H1 (cell line): ENCODE results near the gene FCHO1. TPM values are rescaled to one million over a fixed set of nuclear protein-coding genes. Genes with fewer than 3 reads are reported as not detected.

Source experiments
- CTCF ChIA-PET: fragments of 300-600 bp; sonication (Branson Sonifier 250); formaldehyde crosslinking; loops from one replicate; lab custom pipeline; 2021; ENCODE audit not compliant: partially characterized antibody; lab: Charles Lee
- POLR2A ChIA-PET: fragments of 300-600 bp; sonication (Branson Sonifier 250); formaldehyde crosslinking; loops from one replicate; lab custom pipeline; 2021; ENCODE audit warnings: inconsistent platforms; ENCODE audit not compliant: partially characterized antibody; lab: Charles Lee
- DNase-seq, 2 experiments: peaks; one replicate each; pipeline versions ENCODE4 v3.0.0 to v3.0.0-alpha.2; 2010 to 2022; ENCODE audit warnings: low spot score in 2 of 2, low read depth in 1 of 2, mixed read lengths in 1 of 2
- FAIRE-seq: peaks from 2 replicates; lab custom pipeline; 2011; peaks lifted over from hg19 to GRCh38; lab: Jason Lieb, UNC
- H2AFZ ChIP-seq: 2 replicates; pipeline ENCODE4 v1.8.1; 2012; ENCODE audit warnings: low read length, inconsistent platforms
- H2AK5ac ChIP-seq: 2 replicates; pipeline ENCODE4 v1.6.1; 2013; ENCODE audit warnings: low read depth, low read length
- H2BK120ac ChIP-seq: replicated peaks from 2 replicates; pipeline ENCODE3; 2013; ENCODE audit warnings: low read depth, low read length, inconsistent platforms
- H2BK12ac ChIP-seq: 2 replicates; pipeline ENCODE4 v1.6.1; 2013; ENCODE audit warnings: low read depth, low read length
- H2BK15ac ChIP-seq: 2 replicates; pipeline ENCODE4 v1.6.1; 2013; ENCODE audit warnings: low read length
- H2BK20ac ChIP-seq: 2 replicates; pipeline ENCODE4 v1.6.1; 2013; ENCODE audit warnings: low read length
- H2BK5ac ChIP-seq: 2 replicates; pipeline ENCODE4 v1.6.1; 2013; ENCODE audit warnings: low read depth, low read length
- H3K14ac ChIP-seq: 2 replicates; pipeline ENCODE4 v1.6.1; 2013; ENCODE audit warnings: inconsistent platforms; ENCODE audit not compliant: insufficient read length
- H3K18ac ChIP-seq: 2 replicates; pipeline ENCODE4 v1.6.1; 2013; ENCODE audit warnings: low read length; ENCODE audit errors: extremely low read depth
- H3K23ac ChIP-seq: 2 replicates; pipeline ENCODE4 v1.6.1; 2013; ENCODE audit warnings: inconsistent platforms; ENCODE audit not compliant: insufficient read length
- H3K23me2 ChIP-seq: 2 replicates; pipeline ENCODE4 v1.6.1; 2013; ENCODE audit warnings: low read depth, low read length
- H3K27ac ChIP-seq: 2 replicates; pipeline ENCODE4 v1.6.1; 2011; ENCODE audit warnings: low read depth, low read length, inconsistent platforms
- H3K27me3 ChIP-seq, 4 experiments: replicated peaks in 1 of 4; 1 replicate in 1 of 4; 2 replicates in 3 of 4; pipeline versions ENCODE4 v1.6.1 to v1.8.1; 2011 to 2013; ENCODE audit warnings: low read length in 3 of 4, mild to moderate bottlenecking in 3 of 4, inconsistent platforms in 2 of 4, mixed read lengths in 2 of 4, moderate library complexity in 1 of 4; ENCODE audit not compliant: control insufficient read depth in 3 of 4, insufficient read depth in 3 of 4; ENCODE audit errors: extremely low read depth in 1 of 4
- H3K36me3 ChIP-seq, 4 experiments: 2 replicates each; pipeline versions ENCODE4 v1.6.1 to v1.8.1; 2011 to 2013; ENCODE audit warnings: mild to moderate bottlenecking in 4 of 4, low read length in 3 of 4, moderate library complexity in 2 of 4, control low read depth in 1 of 4, inconsistent platforms in 1 of 4; ENCODE audit not compliant: insufficient read depth in 4 of 4, control insufficient read depth in 2 of 4
- H3K4ac ChIP-seq: replicated peaks from 2 replicates; pipeline ENCODE3; 2013; ENCODE audit warnings: low read length, low read depth, mixed read lengths, inconsistent platforms; ENCODE audit not compliant: insufficient read length
- H3K4me1 ChIP-seq, 4 experiments: replicated peaks in 1 of 4; 1 replicate in 1 of 4; 2 replicates in 3 of 4; pipeline versions ENCODE4 v1.6.1 to v1.8.1; 2011 to 2013; ENCODE audit warnings: low read length in 3 of 4, inconsistent platforms in 2 of 4, mixed read lengths in 1 of 4; ENCODE audit not compliant: insufficient read depth in 4 of 4, control insufficient read depth in 3 of 4
- H3K4me2 ChIP-seq, 2 experiments: 2 replicates each; pipeline versions ENCODE4 v1.6.1 to v1.8.1; 2011 to 2013; ENCODE audit warnings: low read depth in 2 of 2, low read length in 2 of 2, control low read depth in 1 of 2, inconsistent platforms in 1 of 2, mild to moderate bottlenecking in 1 of 2; ENCODE audit not compliant: insufficient read depth in 1 of 2
- H3K4me3 ChIP-seq, 4 experiments: fragments of 200-600, 300-600 bp in 1 of 4; sonication (generic), shearing (Covaris generic), sonication (Bioruptor Twin) in 1 of 4; 2 replicates each; pipeline versions ENCODE4 v1.5.1 to v1.8.1; 2011 to 2016; ENCODE audit warnings: low read length in 4 of 4, low read depth in 3 of 4, control low read depth in 2 of 4, inconsistent platforms in 2 of 4, mild to moderate bottlenecking in 2 of 4, mixed read lengths in 1 of 4, moderate library complexity in 1 of 4; ENCODE audit not compliant: insufficient read depth in 2 of 4; ENCODE audit errors: extremely low read depth in 1 of 4
- H3K56ac ChIP-seq: replicated peaks from 2 replicates; pipeline ENCODE3; 2013; ENCODE audit warnings: low read depth, mild to moderate bottlenecking, mixed read lengths, low read length, inconsistent platforms; ENCODE audit not compliant: insufficient read length
- H3K79me1 ChIP-seq: 2 replicates; pipeline ENCODE4 v1.6.1; 2013; ENCODE audit warnings: low read depth, low read length, control low read depth
- H3K79me2 ChIP-seq, 2 experiments: 2 replicates each; pipeline versions ENCODE4 v1.6.1 to v1.8.1; 2012 to 2013; ENCODE audit warnings: low read length in 2 of 2, mild to moderate bottlenecking in 2 of 2, inconsistent platforms in 1 of 2; ENCODE audit not compliant: insufficient read depth in 2 of 2, control insufficient read depth in 1 of 2
- H3K9ac ChIP-seq, 4 experiments: replicated peaks in 1 of 4; 1 replicate in 1 of 4; 2 replicates in 3 of 4; pipeline versions ENCODE4 v1.6.1 to v1.8.1; 2011 to 2013; ENCODE audit warnings: low read depth in 3 of 4, low read length in 3 of 4, control low read depth in 2 of 4, mild to moderate bottlenecking in 2 of 4, moderate library complexity in 2 of 4, inconsistent platforms in 1 of 4; ENCODE audit errors: extremely low read depth in 1 of 4
- H3K9me3 ChIP-seq, 2 experiments: 2 replicates each; pipeline versions ENCODE4 v1.6.1 to v1.8.1; 2012 to 2013; ENCODE audit warnings: mild to moderate bottlenecking in 2 of 2, moderate library complexity in 2 of 2, control low read depth in 1 of 2, inconsistent platforms in 1 of 2, low read depth in 1 of 2, low read length in 1 of 2, mixed read lengths in 1 of 2; ENCODE audit not compliant: insufficient read depth in 2 of 2
- H4K20me1 ChIP-seq, 2 experiments: replicated peaks in 1 of 2; 2 replicates each; pipeline versions ENCODE3 to v1.8.1; 2011 to 2013; ENCODE audit warnings: inconsistent platforms in 2 of 2, low read length in 2 of 2, mild to moderate bottlenecking in 1 of 2; ENCODE audit not compliant: insufficient read depth in 2 of 2, control insufficient read depth in 1 of 2
- H4K5ac ChIP-seq: 2 replicates; pipeline ENCODE4 v1.6.1; 2013; ENCODE audit warnings: low read length, low read depth, mixed read lengths, inconsistent platforms; ENCODE audit not compliant: insufficient read length
- H4K8ac ChIP-seq: 2 replicates; pipeline ENCODE4 v1.8.0; 2013; ENCODE audit warnings: mild to moderate bottlenecking, moderate library complexity, low read length, inconsistent platforms; ENCODE audit not compliant: insufficient read depth; ENCODE audit errors: extremely low read depth
- H4K91ac ChIP-seq: replicated peaks from 2 replicates; pipeline ENCODE3; 2013; ENCODE audit warnings: low read length, mixed read lengths, inconsistent platforms; ENCODE audit not compliant: insufficient read length
- CTCF ChIP-seq, 3 experiments: IDR thresholded peaks; 1 replicate in 2 of 3; 2 replicates in 1 of 3; pipeline versions ENCODE4 v1.5.1 to v1.6.1; 2011; ENCODE audit warnings: low read length in 3 of 3, mild to moderate bottlenecking in 3 of 3, inconsistent platforms in 2 of 3, low read depth in 1 of 3, moderate library complexity in 1 of 3; ENCODE audit not compliant: insufficient read depth in 1 of 3; ENCODE audit errors: control extremely low read depth in 1 of 3
- EZH2 ChIP-seq: fragments of 200-600 bp; sonication (generic); IDR thresholded peaks from 2 replicates; pipeline ENCODE4 v1.7.1; 2012; ENCODE audit warnings: low read depth, mild to moderate bottlenecking, moderate library complexity, low read length, inconsistent platforms; ENCODE audit not compliant: severe bottlenecking
- GABPA ChIP-seq: IDR thresholded peaks from 2 replicates; pipeline ENCODE4 v1.6.1; 2011; ENCODE audit warnings: mild to moderate bottlenecking, low read length, moderate library complexity, borderline replicate concordance; ENCODE audit not compliant: insufficient read depth
- KDM5A ChIP-seq: fragments of 200-600 bp; IDR thresholded peaks from 2 replicates; pipeline ENCODE4 v1.7.1; 2012; ENCODE audit warnings: mild to moderate bottlenecking, low read length, inconsistent platforms, mixed read lengths
- POU5F1 ChIP-seq: IDR thresholded peaks from 2 replicates; pipeline ENCODE4 v1.6.1; 2011; ENCODE audit warnings: low read depth, mild to moderate bottlenecking, low read length, moderate library complexity
- RAD21 ChIP-seq, 2 experiments: IDR thresholded peaks in 1 of 2; conservative IDR thresholded peaks in 1 of 2; 2 replicates each; pipeline ENCODE4 v1.6.1; 2011; ENCODE audit warnings: low read depth in 2 of 2, low read length in 2 of 2, improper control_type of control experiment in 1 of 2, inconsistent platforms in 1 of 2, mild to moderate bottlenecking in 1 of 2, moderate library complexity in 1 of 2
- SIN3A ChIP-seq, 2 experiments: IDR thresholded peaks in 1 of 2; conservative IDR thresholded peaks in 1 of 2; 2 replicates each; pipeline ENCODE4 v1.6.1; 2011 to 2012; ENCODE audit warnings: low read length in 2 of 2, improper control_type of control experiment in 1 of 2, low read depth in 1 of 2, mild to moderate bottlenecking in 1 of 2
- SP1 ChIP-seq: IDR thresholded peaks from 2 replicates; pipeline ENCODE4 v1.6.1; 2011; ENCODE audit warnings: low read depth, low read length
- YY1 ChIP-seq: IDR thresholded peaks from 2 replicates; pipeline ENCODE4 v1.6.1; 2011; ENCODE audit warnings: low read depth, mild to moderate bottlenecking, low read length
- WGBS, 2 experiments: shearing (Covaris generic) in 1 of 2; methylation state at CpG; one replicate each; pipeline versions ENCODE4 v1.1.6 to v1.1.7; 2013 to 2015; ENCODE audit warnings: low lambda C conversion rate in 2 of 2, mixed read lengths in 2 of 2, inconsistent platforms in 1 of 2, low coverage in 1 of 2, missing lambda C conversion rate in 1 of 2; ENCODE audit not compliant: insufficient replicate concordance in 2 of 2, insufficient coverage in 1 of 2, insufficient read length in 1 of 2; ENCODE audit errors: extremely low coverage in 1 of 2, missing lambda C conversion rate in 1 of 2; 5-methylcytosine and 5-hydroxymethylcytosine counted together
- polyA plus RNA-seq, 7 experiments: library from polyadenylated mRNA; depleted of rRNA in 3 of 7; stranded (reverse) in 5 of 7; unstranded in 2 of 7; fragments of >200 nt in 5 of 7; fragments of 200-250 nt in 2 of 7; gene quantifications; 1 replicate in 5 of 7; 2 replicates in 1 of 7; 4 replicates in 1 of 7; pipeline versions ENCODE4 v1.2.1 to v1.2.3, GENCODE V29; 2011 to 2013; ENCODE audit warnings: missing spikeins in 2 of 7, mixed read lengths in 2 of 7
- total RNA-seq: library from RNA; stranded (reverse); fragmentation: NEBNext Ultra II Directional; extraction: Animal tissue kit (Norgen Biotek cat#: 25700); gene quantifications from 2 replicates; pipeline ENCODE4 v1.2.1, GENCODE V29; 2021

FCHO1 gene
- total and polyA plus RNA-seq, 2 of the 8 experiments (the other 6 are each of a cell fraction or from before 2014, with no cell fraction given): 13.0 to 25.9 TPM

- H3K18ac ChIP-seq: no peak overlapping the region
- no peak overlapping the region for H2BK5ac ChIP-seq
- peaks cover 9% of the 10 kb centered on the region; the same call in 1 of the 2 replicates for H3K23me2 ChIP-seq
- 0 out of 7 replicates have a peak, but pooled peaks cover 0 to 2% (median 0%) of the 10 kb centered on the region in 4 experiments for H3K27me3 ChIP-seq
- H2BK12ac ChIP-seq: no peak overlapping the region
- H2BK20ac ChIP-seq: no peak overlapping the region
- H4K20me1 ChIP-seq: peaks cover 8 to 13% of the 10 kb centered on the region in 2 experiments
- H2BK120ac ChIP-seq: no peak overlapping the region
- H3K56ac ChIP-seq: no peak overlapping the region
- no peak for DNase-seq
- FAIRE-seq: no peak
- no peak overlapping the region for H3K14ac ChIP-seq
- no peak overlapping the region for H4K8ac ChIP-seq
- H3K9ac ChIP-seq: no peak overlapping the region
- H3K36me3 ChIP-seq: 0 out of 8 replicates have a peak, but pooled peaks cover 0 to 2% (median 0%) of the 10 kb centered on the region in 4 experiments
- no peak overlapping the region for H2AFZ ChIP-seq
- peaks cover 2% of the 10 kb centered on the region; the same call in 1 of the 2 replicates for H3K79me1 ChIP-seq
- no peak overlapping the region for H3K4me3 ChIP-seq
- peaks cover 4 to 13% (median 6%) of the 10 kb centered on the region in 4 experiments for H3K4me1 ChIP-seq
- no peak overlapping the region for H4K91ac ChIP-seq
- H3K23ac ChIP-seq: no peak overlapping the region
- 80% methylated on average over 4 of the region's 4 CpGs; no CpG with 5 or more reads in 1 of the 2 experiments for WGBS, 2 experiments
- POLR2A ChIA-PET: interaction anchor here (0.9 to 1.3 kb wide), 3 partner anchors 9 to 20 kb away, joined by 3 read pairs; no protein-coding TSS in a partner anchor
- CTCF ChIA-PET: interaction anchor here (0.9 to 5.7 kb wide), 13 partner anchors 8 to 137 kb away, joined by 3 to 34 read pairs (median 4); no protein-coding TSS in a partner anchor
- H3K79me2 ChIP-seq: peaks cover 13 to 18% of the 10 kb centered on the region in 2 experiments
- no peak overlapping the region for H2BK15ac ChIP-seq
- no peaks in the 10 kb centered on the region for H3K9me3 ChIP-seq
- no peak overlapping the region for H3K27ac ChIP-seq
- H3K4me2 ChIP-seq: no peak overlapping the region
- no peak overlapping the region for H3K4ac ChIP-seq
- H2AK5ac ChIP-seq: no peak overlapping the region
- no peak overlapping the region for H4K5ac ChIP-seq
- TF ChIP-seq CTCF (IDR thresholded peaks at IDR 0.05; ENCODE audit: control extremely low read depth in 1 of 3, insufficient read depth in 1 of 3, low read depth in 1 of 3, low read length in 3 of 3): peak in 2 of 3 experiments; percentile 30 to 35; a peak in 2 of 4 replicates
- no peak for TF ChIP-seq SP1
- TF ChIP-seq YY1: no peak
- TF ChIP-seq KDM5A: no peak
- TF ChIP-seq SIN3A (conservative IDR thresholded peaks at IDR 0.05 in 1 of 2, IDR thresholded peaks at IDR 0.05 in 1 of 2; ENCODE audit: low read depth in 1 of 2, low read length in 2 of 2): no peak
- no peak for TF ChIP-seq POU5F1
- TF ChIP-seq EZH2: no peak
- TF ChIP-seq GABPA: no peak
- TF ChIP-seq RAD21 (IDR thresholded peaks at IDR 0.05 in 1 of 2, conservative IDR thresholded peaks at IDR 0.05 in 1 of 2; ENCODE audit: low read depth in 2 of 2, low read length in 2 of 2): peak in 1 of 2 experiments; percentile 17; a peak in 1 of 4 replicates
Observed at GRCh38 chr19:17716309-17716929, 34.9 kb upstream of the FCHO1 start.
